Inferior parietal cortex (tissue), 1 donor: Measurements from ENCODE around the gene MYOCD.

Experiments used
- DNase-seq: peaks from one replicate; pipeline ENCODE4 v3.0.0-alpha.2; 2016; ENCODE audit errors: extremely low spot score

Gene MYOCD

GRCh38 chr17:12745486-12745885 lies 79.8 kb downstream of the MYOCD start:
- no peak for DNase-seq

- no peak for DNase-seq
These were observed 91.1 kb downstream of the MYOCD start for GRCh38 chr17:12756786-12757185.

GRCh38 chr17:12759090-12759489 lies 93.4 kb downstream of the MYOCD start:
- no peak for DNase-seq

- DNase-seq, result peak; percentile 41
These were observed 99.9 kb downstream of the MYOCD start for GRCh38 chr17:12765548-12765947.

GRCh38 chr17:12768255-12768654 lies 102.6 kb downstream of the MYOCD start:
- no peak for DNase-seq

- no peak for DNase-seq
These were observed 104.3 kb downstream of the MYOCD start for GRCh38 chr17:12769981-12770380.

- no peak for DNase-seq
These were observed 107.5 kb downstream of the MYOCD start for GRCh38 chr17:12773153-12773552.

GRCh38 chr17:12789075-12789480 lies 123.4 kb downstream of the MYOCD start:
- DNase-seq, result peak; percentile 49

- DNase-seq, result no peak
These were observed 124.0 kb downstream of the MYOCD start, which contains the start of gene ARHGAP44 for GRCh38 chr17:12789481-12790248. Gene ARHGAP44 (plus strand): TSS chr17:12789498. CDS start chr17:12789839, 341 bp downstream.

GRCh38 chr17:12790249-12791106 lies 124.8 kb downstream of the MYOCD start:
- DNase-seq, result no peak

GRCh38 chr17:12794919-12795532 lies 129.3 kb downstream of the MYOCD start:
- no peak for DNase-seq

- DNase-seq, result no peak
These were observed 135.2 kb downstream of the MYOCD start for GRCh38 chr17:12800855-12801365.

GRCh38 chr17:12806630-12807029 lies 140.9 kb downstream of the MYOCD start:
- no peak for DNase-seq

GRCh38 chr17:12808723-12809122 lies 143.0 kb downstream of the MYOCD start:
- DNase-seq, result no peak

- DNase-seq, result no peak
These were observed 147.2 kb downstream of the MYOCD start for GRCh38 chr17:12812877-12813276.

- DNase-seq, result no peak
These were observed 148.0 kb downstream of the MYOCD start for GRCh38 chr17:12813664-12814063.

GRCh38 chr17:12814718-12815117 lies 149.0 kb downstream of the MYOCD start:
- DNase-seq, result no peak

GRCh38 chr17:12815642-12816141 lies 150.0 kb downstream of the MYOCD start:
- no peak for DNase-seq
